ENCODE results near the gene EPB41L5.

Gene EPB41L5

GRCh38 chr2:120001471-120001870, 11.4 kb upstream of the EPB41L5 start:
- H3K4me3 ChIP-seq (ENCODE audit: control insufficient read depth, low read depth, low read length) = no peak overlapping the region
- no peak for DNase-seq (ENCODE audit: low read depth)
- TF ChIP-seq, protein P1, sequence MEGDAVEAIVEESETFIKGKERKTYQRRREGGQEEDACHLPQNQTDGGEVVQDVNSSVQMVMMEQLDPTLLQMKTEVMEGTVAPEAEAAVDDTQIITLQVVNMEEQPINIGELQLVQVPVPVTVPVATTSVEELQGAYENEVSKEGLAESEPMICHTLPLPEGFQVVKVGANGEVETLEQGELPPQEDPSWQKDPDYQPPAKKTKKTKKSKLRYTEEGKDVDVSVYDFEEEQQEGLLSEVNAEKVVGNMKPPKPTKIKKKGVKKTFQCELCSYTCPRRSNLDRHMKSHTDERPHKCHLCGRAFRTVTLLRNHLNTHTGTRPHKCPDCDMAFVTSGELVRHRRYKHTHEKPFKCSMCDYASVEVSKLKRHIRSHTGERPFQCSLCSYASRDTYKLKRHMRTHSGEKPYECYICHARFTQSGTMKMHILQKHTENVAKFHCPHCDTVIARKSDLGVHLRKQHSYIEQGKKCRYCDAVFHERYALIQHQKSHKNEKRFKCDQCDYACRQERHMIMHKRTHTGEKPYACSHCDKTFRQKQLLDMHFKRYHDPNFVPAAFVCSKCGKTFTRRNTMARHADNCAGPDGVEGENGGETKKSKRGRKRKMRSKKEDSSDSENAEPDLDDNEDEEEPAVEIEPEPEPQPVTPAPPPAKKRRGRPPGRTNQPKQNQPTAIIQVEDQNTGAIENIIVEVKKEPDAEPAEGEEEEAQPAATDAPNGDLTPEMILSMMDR (IDR thresholded peaks at IDR 0.05; ENCODE audit: control insufficient read depth, insufficient read depth, low read depth, low read length, missing control alignments) = no peak

DNA sequence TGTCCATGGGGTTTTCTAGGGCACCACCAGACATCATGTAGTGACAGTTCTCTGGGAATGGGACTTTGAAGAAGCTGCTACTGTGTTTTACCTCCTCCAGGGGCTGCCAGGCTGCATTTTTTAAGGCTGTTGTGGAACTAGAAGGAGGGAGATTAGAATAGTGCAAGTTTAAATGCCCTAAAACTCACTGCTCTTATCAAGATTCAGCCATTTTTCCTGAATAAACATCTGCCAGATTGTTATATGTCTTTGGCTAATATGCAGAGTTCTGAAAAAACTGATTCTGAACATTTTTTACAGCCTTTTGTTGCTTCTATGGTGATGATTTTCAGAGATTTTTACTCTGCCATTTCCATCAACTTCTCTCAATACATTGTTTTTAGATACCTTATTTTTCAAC, 8.6 kb upstream of the EPB41L5 start:
- no peak for DNase-seq (ENCODE audit: low read depth)
- no peak overlapping the region for H3K4me3 ChIP-seq (ENCODE audit: control insufficient read depth, low read depth, low read length)
- TF ChIP-seq, protein P1 (IDR thresholded peaks at IDR 0.05; ENCODE audit: control insufficient read depth, insufficient read depth, low read depth, low read length, missing control alignments) = no peak

- H3K4me3 ChIP-seq (ENCODE audit: control insufficient read depth, low read depth, low read length) = no peak overlapping the region
Observed at GRCh38 chr2:120005834-120006521, 6.9 kb upstream of the EPB41L5 start.

GRCh38 chr2:120007851-120008250, 5.0 kb upstream of the EPB41L5 start:
- TF ChIP-seq, protein P1 (IDR thresholded peaks at IDR 0.05; ENCODE audit: control insufficient read depth, insufficient read depth, low read depth, low read length, missing control alignments) = no peak
- no peak for DNase-seq (ENCODE audit: low read depth)
- no peak overlapping the region for H3K4me3 ChIP-seq (ENCODE audit: control insufficient read depth, low read depth, low read length)

More at GRCh38 chr2:120005834-120006521, 6.9 kb upstream of the EPB41L5 start:
- DNase-seq (ENCODE audit: low read depth) = no peak
- TF ChIP-seq, protein P1 (IDR thresholded peaks at IDR 0.05; ENCODE audit: control insufficient read depth, insufficient read depth, low read depth, low read length, missing control alignments) = no peak

DNA sequence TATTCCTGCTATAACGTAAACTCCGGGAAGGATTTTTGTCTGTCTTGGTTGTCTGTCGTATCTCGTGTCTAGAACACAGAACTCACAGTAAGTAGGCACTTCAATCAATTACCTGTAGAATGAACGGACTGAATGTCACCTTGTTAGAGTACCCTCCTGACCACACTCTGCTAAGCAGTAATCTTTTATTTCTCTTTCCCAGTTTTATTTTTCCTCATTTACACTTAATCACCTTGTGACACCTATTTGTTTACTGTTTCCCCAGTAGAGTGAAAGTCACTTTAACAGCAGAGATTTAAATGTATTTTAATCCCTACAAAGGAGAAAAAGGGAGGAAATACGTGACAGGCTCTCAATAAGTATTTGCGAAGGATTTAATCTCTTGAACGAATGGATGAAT, 514 bp upstream of the EPB41L5 start:
- TF ChIP-seq, protein P1 (IDR thresholded peaks at IDR 0.05; ENCODE audit: control insufficient read depth, insufficient read depth, low read depth, low read length, missing control alignments) = no peak
- peak overlapping the region; percentile 70 for H3K4me3 ChIP-seq (ENCODE audit: control insufficient read depth, low read depth, low read length)
- DNase-seq (ENCODE audit: low read depth) = no peak

DNA sequence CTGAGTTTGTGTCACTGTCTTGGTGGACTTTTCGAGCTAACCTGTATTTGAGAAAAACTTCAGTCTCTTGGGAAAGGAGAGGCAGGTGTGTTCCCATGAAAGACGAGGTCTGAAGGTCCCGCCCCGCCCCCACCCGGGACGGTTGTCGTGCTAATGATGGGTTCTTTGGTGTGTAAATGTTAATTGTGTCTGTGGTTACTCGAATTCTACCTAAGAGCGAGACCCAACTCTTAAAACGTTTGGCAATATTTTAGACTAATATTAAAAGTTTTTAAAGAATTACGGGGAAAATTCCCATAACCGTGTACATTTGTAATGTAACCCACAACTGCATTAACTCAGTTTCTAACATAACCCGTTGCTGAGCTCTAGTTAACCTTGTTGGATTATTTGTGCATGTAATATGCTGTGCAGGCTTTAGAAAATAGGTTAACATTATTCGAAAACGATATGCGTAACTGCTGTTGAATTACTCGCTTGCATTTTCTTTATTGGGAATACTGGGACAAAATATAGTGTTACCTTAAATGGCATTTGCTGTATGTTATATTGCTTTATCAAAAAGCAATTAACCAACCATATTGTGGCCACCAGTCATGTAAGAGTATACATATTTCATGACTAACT, 833 bp downstream of the EPB41L5 start:
- no peak for DNase-seq (ENCODE audit: low read depth)
- H3K4me3 ChIP-seq (ENCODE audit: control insufficient read depth, low read depth, low read length) = peak overlapping the region; percentile 70
- TF ChIP-seq, protein P1 (IDR thresholded peaks at IDR 0.05; ENCODE audit: control insufficient read depth, insufficient read depth, low read depth, low read length, missing control alignments) = no peak
